GM19463 (cell line): ENCODE results near the gene RASGRF1.

Source experiments
- ATAC-seq: cut with Tn5 transposase; IDR thresholded peaks from one replicate; pipeline ENCODE4 v1.9.1; 2021; ENCODE audit warnings: mild to moderate bottlenecking, moderate library complexity; ENCODE audit not compliant: unreplicated experiment

RASGRF1 gene

DNA sequence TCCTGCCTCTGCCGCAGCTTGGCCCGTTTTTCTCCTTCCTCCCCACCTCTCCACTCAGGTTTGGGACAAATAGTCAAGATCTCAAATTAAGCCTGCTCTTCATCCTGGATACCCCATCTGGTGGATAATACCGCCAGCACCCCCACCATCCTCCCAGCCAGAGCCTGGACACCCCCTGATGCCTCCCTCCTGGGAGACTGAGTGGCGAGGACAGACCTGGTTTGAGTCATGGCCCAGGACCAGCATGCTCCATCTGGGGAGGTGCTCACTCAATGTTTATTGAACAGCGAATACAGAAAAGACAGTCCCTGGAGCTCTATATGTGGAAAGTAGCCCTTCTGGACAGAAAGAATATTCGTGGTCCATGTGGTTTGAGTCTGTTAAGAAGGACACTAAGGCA is 169.1 kb downstream of the RASGRF1 start:
- ATAC-seq: no peak

DNA sequence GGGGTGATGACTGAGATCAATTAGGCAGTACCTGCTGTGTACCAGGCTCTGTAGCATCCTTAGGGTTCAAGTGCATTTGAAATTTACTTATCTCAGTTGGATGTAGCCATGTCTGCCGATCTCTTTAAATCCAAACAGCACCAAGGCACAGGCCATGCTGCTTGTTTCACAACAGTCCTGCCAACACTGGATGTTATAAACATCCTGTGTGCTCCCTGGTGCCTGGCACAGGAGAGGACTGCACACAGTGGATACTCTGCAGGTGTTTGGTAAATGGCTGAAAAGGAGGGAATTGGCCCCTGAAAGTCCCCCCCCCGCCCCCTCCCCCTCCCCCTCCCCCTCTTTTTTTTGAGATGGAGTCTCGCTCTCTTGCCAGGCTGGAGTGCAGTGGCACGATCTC is 172.7 kb downstream of the RASGRF1 start:
- ATAC-seq: no peak

DNA sequence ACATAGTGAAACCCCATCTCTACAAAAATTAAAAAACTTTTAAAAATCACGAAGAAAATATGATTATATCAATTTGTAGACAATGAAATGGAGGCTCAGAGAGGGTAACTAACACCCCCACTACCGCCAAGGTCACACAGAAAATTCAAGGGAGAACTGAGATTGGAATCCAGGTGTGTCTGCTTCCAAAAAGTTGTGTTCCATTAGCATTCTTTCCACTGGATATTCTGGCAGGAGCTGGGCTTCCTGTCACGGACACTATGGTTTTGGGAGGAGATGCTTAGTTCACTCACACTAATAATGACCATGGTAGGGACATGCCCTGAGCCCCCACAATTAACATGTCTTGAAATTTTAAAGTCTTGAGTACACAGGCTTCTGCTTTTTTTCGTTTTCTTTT is 174.5 kb downstream of the RASGRF1 start:
- ATAC-seq: no peak

DNA sequence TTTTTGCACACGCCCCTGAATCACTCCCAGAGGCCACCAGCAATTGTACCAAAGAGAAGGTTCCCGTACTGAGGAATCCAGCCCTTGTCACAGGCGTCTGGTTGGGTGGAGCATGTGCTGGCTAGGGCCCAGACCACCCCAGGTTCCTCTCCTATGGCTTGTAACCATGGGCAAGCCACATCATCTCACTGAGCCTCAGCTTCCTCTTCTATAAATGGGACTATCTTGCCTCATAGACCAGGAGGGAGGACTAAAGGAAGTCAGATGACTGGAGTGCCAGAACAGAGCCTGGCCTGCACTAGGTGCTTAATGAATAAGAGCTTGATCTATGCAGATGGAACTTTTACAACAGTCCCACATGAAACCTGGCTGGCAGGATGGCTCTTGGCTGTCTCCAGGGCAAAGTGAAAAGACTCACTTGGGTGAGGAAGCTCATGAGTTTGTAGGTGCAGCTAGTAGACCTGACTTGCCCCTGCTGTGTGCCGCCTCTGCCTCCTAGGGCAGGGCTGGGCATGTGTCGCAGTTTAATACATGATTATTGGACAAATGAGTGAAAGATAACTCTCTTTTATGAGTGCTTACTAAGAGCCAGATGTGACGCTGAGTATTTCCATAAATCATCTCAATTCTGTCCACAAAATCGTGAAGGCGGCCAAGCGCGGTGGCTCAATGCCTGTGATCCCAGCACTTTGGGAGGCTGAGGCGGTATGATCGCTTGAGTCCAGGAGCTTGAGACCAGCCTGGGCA is 175.1 kb downstream of the RASGRF1 start:
- ATAC-seq: no peak

DNA sequence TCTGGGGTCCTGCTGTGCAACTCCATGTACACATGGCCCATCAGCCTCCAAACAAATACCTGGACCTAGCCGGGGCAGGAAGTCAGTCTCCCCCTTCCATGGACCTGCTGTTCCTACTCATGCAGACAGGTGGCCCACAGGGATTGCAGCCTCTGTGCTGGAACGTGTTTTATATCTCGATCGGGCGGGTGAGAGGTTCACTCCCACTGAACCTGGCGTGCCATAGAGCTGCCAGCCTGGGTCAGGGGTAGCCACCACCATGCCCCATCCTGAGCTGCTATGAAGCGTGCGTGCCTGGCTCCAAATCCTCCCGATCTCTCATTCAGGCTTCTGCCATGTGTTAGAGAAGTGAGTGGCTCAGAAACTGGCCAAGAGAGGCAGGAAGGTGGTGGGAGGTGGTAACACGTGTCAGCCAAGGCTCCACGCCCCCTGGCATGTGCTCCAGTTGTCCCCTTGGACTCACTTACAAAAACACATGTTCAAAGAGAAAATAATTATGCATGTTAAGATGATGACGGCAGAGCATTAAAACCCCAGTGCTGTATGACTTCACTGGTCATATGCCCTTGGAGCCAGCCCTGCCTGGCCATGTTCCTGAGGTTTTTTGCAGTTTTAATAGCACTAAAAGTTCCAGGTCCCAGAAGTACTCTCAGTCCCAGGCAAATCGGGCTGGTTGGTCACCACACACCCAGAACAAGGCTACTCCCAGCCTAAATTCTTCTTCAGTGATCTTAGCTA is 176.4 kb downstream of the RASGRF1 start:
- ATAC-seq: no peak

DNA sequence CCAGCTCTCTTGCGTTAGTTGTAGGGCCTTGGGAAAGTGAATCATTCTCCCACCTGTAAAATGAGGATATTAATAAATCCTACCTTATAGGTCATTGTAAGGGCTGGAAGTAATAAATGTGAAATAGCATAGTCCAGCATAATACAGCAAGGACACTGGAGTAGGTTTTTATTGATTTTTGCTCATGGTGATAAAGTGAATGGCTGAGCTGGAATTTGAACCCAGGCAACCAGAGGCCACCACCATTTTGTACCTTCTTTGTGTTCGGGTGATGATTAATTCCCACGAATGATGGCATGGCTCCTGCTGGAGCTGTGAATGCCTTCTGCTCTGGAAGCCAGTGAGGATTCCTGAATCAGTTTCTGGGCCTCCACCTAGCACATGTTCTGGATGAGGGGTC is 177.6 kb downstream of the RASGRF1 start:
- ATAC-seq: no peak

DNA sequence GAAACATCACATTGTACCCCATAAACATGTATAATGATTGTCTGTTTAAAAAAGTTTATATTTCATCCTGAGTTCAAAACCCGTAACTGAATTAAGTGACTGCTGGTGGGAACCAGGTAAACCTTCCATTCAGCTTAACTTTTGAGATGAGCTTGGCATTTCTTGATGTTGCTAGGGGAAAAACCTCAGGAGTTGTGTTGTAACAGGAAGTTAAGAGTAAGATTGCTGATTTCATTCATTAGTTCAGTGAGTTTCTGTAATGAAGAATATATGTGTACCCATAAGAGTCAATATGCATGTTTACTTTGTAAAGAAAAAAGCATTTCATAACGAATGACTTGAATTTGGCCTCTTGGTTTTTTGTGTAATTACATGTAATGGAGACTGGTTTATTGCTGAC is 178.3 kb downstream of the RASGRF1 start:
- no peak for ATAC-seq

DNA sequence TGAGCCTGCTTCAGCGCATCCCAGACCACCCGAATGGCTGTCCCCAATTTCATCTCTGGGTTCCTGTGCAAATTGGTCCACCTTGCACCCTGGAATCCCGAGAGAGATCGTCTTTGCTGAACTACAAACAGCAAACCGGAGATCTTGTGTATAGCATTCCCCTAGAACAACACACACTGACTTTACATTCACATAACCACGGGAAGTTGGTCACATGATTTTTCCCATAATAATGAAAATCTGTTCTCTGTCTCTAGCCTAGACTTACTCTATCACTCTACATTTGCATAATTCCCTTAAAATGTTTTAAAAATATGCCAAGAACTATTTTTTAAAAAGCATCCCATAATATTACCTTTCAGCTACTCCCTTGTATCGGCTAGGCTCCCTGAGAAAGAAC is 180.3 kb downstream of the RASGRF1 start:
- ATAC-seq: no peak
